Right atrium auricular region (tissue), 2 donors: ENCODE measurements around the gene SMAP1. TPM values are rescaled to one million over a fixed set of nuclear protein-coding genes. Genes with fewer than 3 reads are reported as not detected.

ENCODE experiments used
- DNase-seq: peaks from one replicate; pipeline ENCODE4 v3.0.0-alpha.2; 2019; ENCODE audit warnings: low spot score
- H3K27ac ChIP-seq, 2 donors: fragments of 200-600 bp; sonication (generic); 1 replicate in 1 of 2; 2 replicates in 1 of 2; pipeline ENCODE4 v1.5.1; 2016 to 2019
- H3K27me3 ChIP-seq, 2 donors: fragments of 200-600 bp; sonication (generic); one replicate each; pipeline versions ENCODE4 v1.5.1 to v1.6.0; 2017 to 2019
- H3K36me3 ChIP-seq: fragments of 200-600 bp; sonication (generic); one replicate; pipeline ENCODE4 v1.5.1; 2016
- H3K4me1 ChIP-seq, 2 donors: fragments of 200-600 bp; sonication (generic); one replicate each; pipeline versions ENCODE4 v1.5.1 to v1.6.0; 2017 to 2019
- H3K4me3 ChIP-seq, 2 donors: fragments of 200-600 bp; sonication (generic); 1 replicate in 1 of 2; 2 replicates in 1 of 2; pipeline ENCODE4 v1.5.1; 2017 to 2019; ENCODE audit warnings: mild to moderate bottlenecking in 1 of 2, moderate library complexity in 1 of 2
- H3K9me3 ChIP-seq, 2 donors: fragments of 200-600 bp; sonication (generic); one replicate each; pipeline ENCODE4 v1.5.1; 2019
- total RNA-seq, 2 donors: library from RNA; depleted of rRNA; stranded (reverse); fragments of >200 nt; gene quantifications; one replicate each; pipeline ENCODE4 v1.1.0, GENCODE V29; 2016
- TF ChIP-seq, protein P1 (sequence below), 2 donors: fragments of 200-600 bp; sonication (generic); IDR thresholded peaks; one replicate each; pipeline ENCODE4 v1.5.1; 2019; ENCODE audit warnings: antibody characterized with exemption in 2 of 2

The SMAP1 gene
- total RNA-seq, 2 donors from 2014 or later, result 23.7 to 30.4 TPM

DNA sequence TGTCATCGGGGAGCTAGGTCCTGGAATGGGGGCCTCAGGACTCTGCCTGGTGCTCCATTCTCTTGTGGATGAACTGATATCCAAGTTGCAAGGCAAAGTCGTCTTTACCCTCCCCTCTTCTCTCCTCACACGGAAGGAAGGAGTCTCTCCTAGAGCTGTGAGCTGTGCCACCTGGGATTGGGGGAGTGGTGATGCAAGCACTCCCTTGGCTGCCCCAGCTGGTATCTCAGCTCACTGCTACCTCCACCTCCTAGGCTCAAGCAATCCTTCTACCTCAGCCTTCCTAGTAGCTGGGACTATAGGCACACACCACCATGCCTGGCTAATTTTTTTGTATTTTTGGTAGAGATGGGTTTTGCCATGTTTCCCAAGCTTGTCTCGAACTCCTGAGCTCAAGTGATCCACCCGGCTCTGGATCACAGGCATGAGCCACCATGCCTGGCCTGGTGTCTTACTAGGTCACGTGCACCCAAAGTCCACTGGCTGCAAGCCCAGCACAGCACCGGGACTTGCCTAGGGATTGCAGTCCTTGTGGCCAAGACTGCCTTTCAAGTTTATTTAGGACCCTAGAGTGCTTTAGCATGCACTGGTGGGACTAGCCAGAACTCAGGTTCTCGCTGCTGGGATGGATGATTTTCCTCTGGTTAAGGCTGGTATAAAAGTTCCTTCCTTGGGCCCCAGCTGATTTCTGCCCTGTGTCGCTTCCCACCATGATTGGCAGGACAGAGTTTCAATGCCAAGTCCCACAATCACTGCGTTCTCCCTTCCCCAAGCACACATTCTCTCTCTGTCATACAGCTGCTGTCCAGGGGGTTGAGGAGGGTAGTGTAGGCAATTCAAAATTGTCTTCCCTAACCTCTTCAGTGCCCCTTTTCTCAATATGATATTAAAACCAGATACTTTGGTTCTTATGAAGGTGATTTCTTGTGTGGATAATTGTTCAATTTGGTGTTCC lies 33.5 kb downstream of the SMAP1 start:
- H3K27me3 ChIP-seq, result no peaks in the 10 kb centered on the region
- TF ChIP-seq, protein P1, sequence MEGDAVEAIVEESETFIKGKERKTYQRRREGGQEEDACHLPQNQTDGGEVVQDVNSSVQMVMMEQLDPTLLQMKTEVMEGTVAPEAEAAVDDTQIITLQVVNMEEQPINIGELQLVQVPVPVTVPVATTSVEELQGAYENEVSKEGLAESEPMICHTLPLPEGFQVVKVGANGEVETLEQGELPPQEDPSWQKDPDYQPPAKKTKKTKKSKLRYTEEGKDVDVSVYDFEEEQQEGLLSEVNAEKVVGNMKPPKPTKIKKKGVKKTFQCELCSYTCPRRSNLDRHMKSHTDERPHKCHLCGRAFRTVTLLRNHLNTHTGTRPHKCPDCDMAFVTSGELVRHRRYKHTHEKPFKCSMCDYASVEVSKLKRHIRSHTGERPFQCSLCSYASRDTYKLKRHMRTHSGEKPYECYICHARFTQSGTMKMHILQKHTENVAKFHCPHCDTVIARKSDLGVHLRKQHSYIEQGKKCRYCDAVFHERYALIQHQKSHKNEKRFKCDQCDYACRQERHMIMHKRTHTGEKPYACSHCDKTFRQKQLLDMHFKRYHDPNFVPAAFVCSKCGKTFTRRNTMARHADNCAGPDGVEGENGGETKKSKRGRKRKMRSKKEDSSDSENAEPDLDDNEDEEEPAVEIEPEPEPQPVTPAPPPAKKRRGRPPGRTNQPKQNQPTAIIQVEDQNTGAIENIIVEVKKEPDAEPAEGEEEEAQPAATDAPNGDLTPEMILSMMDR (IDR thresholded peaks at IDR 0.05), result no peak
- H3K36me3 ChIP-seq, result no peaks in the 10 kb centered on the region
- H3K9me3 ChIP-seq, result no peaks in the 10 kb centered on the region
- no peak for DNase-seq
- H3K4me1 ChIP-seq, result peaks cover 0 to 6% of the 10 kb centered on the region in 2 donors
- H3K4me3 ChIP-seq, result no peak overlapping the region
- no peak overlapping the region for H3K27ac ChIP-seq

DNA sequence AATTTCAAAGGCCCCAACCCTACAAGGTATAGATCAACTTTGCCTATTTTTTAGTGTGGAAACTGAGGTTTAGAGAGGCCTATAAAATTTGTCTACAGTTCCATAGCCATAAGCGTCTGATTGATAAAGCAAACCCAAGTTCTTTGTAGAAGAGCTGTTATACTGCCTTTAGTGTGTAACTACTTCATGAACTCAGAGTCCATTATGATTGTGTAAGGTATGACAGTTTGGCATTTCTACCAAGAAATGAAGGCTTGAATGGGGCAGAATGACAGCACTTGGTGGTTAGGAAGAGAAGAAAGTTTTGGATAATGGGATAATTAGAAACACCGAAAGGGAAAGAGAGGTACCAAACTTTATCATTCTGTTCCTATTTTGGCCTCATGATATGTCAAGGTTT lies 38.1 kb downstream of the SMAP1 start:
- H3K4me1 ChIP-seq, result peaks cover 0 to 6% of the 10 kb centered on the region in 2 donors
- H3K27me3 ChIP-seq, result no peaks in the 10 kb centered on the region
- DNase-seq, result no peak
- no peaks in the 10 kb centered on the region for H3K36me3 ChIP-seq
- no peak overlapping the region for H3K4me3 ChIP-seq
- no peak overlapping the region for H3K27ac ChIP-seq
- H3K9me3 ChIP-seq, result no peaks in the 10 kb centered on the region
- TF ChIP-seq, protein P1 (IDR thresholded peaks at IDR 0.05), result no peak

DNA sequence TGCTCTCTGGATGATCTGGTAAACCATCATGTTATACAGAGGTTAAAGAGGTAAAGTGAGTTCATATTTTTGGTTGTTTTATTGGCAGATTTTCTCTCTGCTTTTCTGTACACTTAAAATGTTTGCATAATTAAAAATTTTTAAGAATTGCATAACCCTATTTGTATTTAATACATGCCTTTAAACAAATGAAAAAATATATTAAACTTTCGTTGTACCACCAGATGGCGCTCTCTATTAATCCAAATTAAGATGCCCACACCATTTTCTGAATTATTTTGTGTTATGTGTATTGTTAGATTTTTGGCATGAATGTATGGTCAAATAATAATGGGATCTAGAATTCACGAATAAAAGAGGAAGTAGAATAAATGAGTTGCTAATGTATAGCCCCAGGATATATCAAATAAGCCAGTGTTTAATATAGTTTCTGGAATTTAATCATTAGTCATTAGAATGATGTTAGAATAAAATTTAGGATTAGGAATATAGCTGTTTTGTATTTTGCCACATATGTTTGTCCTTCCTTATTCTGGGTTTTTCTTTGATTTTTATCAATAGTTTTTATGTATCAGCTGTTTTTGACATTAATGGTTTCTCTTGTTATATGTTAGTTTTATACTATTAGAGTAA lies 38.9 kb downstream of the SMAP1 start:
- Histone ChIP-seq H3K4me3 (no peak overlapping the region), H3K36me3 (no peaks in the 10 kb centered on the region), H3K27me3 (no peaks in the 10 kb centered on the region), H3K27ac (no peak overlapping the region), H3K4me1 (peaks cover 0 to under 1% of the 10 kb centered on the region in 2 donors), H3K9me3 (no peaks in the 10 kb centered on the region)
- TF ChIP-seq, protein P1 (IDR thresholded peaks at IDR 0.05), result peak; percentile 36 to 76
- no peak for DNase-seq

DNA sequence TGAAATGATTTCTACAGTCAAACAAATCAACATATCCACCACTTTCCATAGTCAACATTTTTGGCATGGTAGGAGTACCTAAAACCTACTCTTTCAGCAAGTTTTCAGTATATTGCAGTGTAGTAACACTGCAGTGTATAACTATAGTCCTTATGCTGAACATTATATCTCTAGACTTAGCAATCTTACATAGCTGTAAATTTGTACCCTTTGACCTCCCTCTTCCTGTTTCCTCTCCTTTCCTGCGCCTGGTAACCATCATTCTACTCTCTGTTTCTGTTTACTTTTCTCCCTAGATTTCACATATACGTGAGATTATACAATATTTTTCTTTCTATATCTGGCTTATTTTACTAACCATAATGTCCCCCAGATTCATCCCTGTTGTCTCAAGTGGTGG lies 40.2 kb downstream of the SMAP1 start:
- no peak for DNase-seq
- H3K4me1 ChIP-seq, result no peaks in the 10 kb centered on the region
- H3K27me3 ChIP-seq, result no peaks in the 10 kb centered on the region
- H3K36me3 ChIP-seq, result no peaks in the 10 kb centered on the region
- TF ChIP-seq, protein P1 (IDR thresholded peaks at IDR 0.05), result no peak
- no peak overlapping the region for H3K27ac ChIP-seq
- no peaks in the 10 kb centered on the region for H3K9me3 ChIP-seq
- H3K4me3 ChIP-seq, result no peak overlapping the region

DNA sequence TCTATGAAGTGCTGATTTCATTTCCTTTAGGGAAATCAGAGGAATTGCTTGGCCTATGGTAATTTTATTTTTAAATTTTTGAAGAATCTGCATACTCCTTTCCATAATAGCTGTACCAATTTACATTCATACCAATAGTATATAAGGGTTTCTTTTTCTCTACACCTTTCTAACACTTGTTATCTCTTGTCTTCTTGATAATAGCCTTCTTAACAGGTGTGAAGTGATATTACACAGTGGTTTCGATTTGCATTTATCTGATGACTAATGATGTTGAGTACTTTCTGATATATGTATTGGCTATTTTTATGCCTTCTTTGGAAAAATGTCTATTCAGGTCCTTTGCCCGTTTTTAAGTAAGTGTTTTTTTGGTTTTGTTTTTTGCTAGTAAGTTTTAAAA lies 40.8 kb downstream of the SMAP1 start:
- no peak for DNase-seq
- Histone ChIP-seq H3K4me3 (no peak overlapping the region), H3K27me3 (no peaks in the 10 kb centered on the region), H3K27ac (no peak overlapping the region), H3K4me1 (no peaks in the 10 kb centered on the region), H3K9me3 (no peaks in the 10 kb centered on the region), H3K36me3 (no peaks in the 10 kb centered on the region)
- TF ChIP-seq, protein P1 (IDR thresholded peaks at IDR 0.05), result no peak
